HG03097 (cell line): Measurements from ENCODE around the gene DNAJC16.

Experiments used
- ATAC-seq: cut with Tn5 transposase; IDR thresholded peaks from one replicate; pipeline ENCODE4 v1.9.1; 2021; ENCODE audit not compliant: unreplicated experiment, low FRiP score

The DNAJC16 gene

DNA sequence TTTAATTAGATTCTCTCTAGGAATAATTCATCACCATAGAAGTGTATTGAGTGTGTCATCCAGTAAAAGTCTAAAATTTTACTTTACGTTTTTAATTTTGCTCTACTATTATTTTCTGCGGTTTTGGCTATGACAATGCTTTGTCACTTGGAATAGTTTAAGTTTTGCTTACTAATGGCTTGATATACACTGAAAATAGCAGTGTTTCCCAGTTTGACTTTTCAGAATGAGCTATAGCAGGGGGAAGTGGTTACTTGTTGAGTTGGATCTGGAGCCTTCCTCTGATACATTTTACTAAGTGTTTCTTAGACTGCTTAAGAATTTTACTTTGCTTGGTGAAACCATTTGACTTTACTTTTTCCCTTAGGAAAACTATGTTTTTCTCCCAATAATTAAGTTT is 5.0 kb downstream of the DNAJC16 start:
- no peak for ATAC-seq

GRCh38 chr1:15538771-15539170 is 12.1 kb downstream of the DNAJC16 start:
- ATAC-seq = no peak

- no peak for ATAC-seq
These were observed 13.5 kb downstream of the DNAJC16 start for GRCh38 chr1:15540186-15540585.

DNA sequence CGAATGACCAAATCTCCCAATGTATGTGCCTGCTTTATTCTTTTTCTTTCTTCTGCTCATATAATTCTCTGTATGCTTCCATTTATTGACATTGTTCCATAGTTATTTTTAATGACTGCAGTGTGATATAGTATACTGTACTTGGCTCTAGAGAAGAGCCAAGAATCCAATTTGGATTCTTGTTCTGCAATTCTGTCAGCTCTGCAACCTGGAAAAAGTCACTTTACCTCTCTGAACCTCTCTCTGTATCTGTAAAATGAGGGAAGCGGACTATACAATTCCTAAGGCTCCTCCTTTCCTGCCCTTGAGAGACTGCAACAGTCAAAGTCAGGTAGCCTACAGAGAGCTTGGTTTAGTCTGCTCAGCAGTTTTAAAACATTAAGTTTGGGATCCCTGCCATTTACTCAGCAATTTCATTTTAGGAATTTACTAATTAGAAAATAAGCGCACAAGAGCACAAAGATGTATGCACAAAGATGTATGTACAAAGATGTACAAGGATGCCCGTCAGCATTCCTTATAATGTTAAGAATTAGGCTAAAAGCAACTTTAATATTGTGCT is 14.7 kb downstream of the DNAJC16 start:
- ATAC-seq = no peak

- no peak for ATAC-seq
These were observed 16.0 kb downstream of the DNAJC16 start for GRCh38 chr1:15542388-15543250.

DNA sequence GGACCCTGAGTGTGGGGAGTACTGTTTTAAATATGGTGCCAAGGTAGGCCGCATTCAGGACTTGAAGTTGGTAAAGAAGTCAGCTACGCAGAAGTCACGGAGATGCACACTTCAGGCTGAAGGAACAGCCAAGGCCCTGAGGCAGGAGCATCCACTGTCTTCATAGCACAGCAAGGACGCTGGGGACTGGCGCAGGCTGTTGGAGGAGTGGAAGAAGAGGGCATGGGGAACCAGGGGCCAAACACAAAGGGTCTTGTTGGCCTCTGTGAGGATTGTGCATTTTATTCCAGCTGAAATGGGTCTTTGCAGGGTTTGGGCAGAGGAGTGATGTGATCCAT is 16.6 kb downstream of the DNAJC16 start:
- ATAC-seq = no peak

DNA sequence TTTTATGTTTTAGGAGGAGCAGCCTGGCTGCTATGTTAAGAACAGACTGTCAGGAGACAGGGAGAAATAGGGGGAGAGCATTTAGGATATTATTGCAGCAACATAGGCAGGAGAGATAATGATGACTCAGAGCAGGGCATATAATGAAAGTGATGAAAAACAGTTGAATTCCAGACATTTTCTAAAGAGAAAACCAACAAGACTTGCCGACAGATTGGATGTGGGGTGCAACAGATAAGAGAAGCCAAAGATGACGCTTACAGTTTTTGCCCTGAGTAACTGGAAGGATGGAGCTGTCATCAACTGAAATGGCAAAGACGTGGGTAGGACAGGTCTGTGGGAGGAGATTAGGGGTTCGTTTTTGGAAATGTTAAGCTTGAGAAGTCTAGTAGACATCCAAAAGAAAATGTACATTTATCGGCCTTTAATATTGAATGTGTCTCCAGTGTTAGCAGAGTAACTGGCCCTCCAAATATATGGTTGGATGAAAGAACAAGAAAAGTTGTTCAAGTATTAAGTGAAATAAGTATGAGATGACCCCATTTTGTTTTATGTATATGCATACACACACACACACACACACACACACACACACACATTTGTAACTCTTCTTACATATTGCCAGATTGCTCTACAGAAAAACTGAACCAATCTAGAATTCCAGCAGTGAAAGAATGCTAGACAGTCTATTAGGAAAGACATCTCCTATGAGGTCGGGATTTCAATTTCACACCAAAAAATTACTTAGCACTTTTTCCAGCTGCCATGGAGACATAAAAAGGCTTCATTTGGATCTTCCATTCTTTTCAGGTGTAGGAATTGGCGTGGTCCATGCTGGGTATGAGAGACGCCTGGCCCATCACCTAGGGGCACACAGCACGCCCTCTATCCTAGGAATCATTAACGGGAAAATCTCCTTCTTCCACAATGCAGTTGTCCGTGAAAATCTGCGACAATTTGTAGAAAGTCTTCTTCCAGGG is 17.2 kb downstream of the DNAJC16 start:
- no peak for ATAC-seq

DNA sequence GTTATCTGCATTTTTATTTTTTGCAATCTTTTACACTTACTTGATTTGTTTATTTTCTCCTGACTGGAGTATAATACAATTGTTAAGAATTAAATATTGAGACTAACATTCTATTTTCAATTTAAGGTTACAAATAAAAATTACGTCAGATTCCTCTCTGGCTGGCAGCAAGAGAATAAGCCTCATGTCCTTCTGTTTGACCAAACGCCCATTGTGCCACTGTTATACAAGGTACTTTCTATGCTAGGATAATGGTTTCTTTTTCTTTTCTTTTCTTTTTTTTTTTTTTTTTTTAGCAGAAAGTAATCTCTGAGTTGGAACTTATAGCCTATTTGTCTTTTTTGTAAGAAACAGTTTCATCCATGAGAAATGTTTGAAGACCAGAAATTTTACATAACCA is 20.0 kb downstream of the DNAJC16 start:
- ATAC-seq = no peak

DNA sequence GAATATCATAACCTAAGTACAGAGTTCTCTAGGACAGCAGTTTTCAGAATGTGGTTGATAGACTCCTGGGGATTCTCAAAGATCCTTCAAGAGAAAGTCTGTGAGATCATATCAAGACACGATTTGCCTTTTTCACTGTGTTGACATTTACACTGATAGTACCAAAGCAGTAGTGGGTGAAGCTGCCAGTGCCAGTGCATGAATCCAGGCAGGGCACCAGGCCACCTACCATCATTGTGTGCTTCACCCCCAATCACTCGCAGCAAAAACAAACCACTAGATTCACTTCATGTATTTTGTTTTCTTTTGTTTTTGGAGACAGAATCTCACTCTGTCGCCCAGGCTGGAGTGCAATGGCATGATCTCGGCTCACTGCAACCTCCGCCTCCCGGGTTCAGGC is 23.9 kb downstream of the DNAJC16 start:
- ATAC-seq = no peak

- ATAC-seq = no peak
These were observed 30.4 kb downstream of the DNAJC16 start for GRCh38 chr1:15557008-15557407.

DNA sequence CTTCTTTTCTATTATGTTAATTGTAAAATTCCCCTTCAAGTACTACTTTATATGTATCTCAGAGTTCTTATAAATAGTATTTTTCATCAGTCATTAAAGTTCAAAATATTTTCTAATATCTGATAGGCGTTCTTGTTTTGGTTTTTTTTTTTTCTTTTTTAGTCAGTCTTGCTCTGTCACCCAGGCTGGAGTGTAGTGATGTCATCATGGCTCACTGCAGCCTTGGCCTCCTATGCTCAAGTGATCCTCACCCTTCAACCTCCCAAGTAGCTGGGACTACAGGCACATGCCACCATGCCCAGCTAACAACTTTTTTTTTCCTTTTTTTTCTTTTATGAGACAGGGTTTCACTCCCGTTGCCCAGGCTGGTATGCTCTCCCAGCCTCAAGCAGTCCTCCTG is 30.9 kb downstream of the DNAJC16 start:
- ATAC-seq = no peak

GRCh38 chr1:15558516-15558915 is 31.9 kb downstream of the DNAJC16 start:
- ATAC-seq = no peak

GRCh38 chr1:15559189-15559810 is 32.7 kb downstream of the DNAJC16 start:
- no peak for ATAC-seq

- no peak for ATAC-seq
These were observed 41.9 kb downstream of the DNAJC16 start for GRCh38 chr1:15568387-15569073.

- ATAC-seq = no peak
These were observed 44.2 kb downstream of the DNAJC16 start for GRCh38 chr1:15570861-15571260.

- no peak for ATAC-seq
These were observed 44.6 kb downstream of the DNAJC16 start for GRCh38 chr1:15571266-15571665.

- ATAC-seq = no peak
These were observed 46.8 kb downstream of the DNAJC16 start for GRCh38 chr1:15573477-15573876.

DNA sequence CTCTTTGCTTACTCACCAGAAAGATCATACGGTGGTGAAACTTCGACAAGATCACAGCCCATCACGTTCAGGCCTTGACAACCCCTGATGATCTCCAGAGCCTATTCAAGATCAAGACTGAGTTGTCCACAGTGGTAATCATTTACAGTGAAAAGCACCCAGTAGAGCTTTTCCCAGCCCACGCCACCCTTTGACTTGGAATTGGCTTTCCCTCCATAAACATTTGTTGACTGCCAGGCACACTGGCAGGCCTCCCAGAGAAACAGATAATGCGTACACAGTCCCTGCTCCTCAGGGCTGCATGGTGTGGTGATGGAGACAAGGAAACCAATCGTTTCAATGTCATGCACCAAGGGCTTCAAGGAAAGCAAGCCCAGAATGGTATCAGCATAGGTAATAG is 48.1 kb downstream of the DNAJC16 start:
- no peak for ATAC-seq

GRCh38 chr1:15575549-15576150 is 49.0 kb downstream of the DNAJC16 start:
- no peak for ATAC-seq

DNA sequence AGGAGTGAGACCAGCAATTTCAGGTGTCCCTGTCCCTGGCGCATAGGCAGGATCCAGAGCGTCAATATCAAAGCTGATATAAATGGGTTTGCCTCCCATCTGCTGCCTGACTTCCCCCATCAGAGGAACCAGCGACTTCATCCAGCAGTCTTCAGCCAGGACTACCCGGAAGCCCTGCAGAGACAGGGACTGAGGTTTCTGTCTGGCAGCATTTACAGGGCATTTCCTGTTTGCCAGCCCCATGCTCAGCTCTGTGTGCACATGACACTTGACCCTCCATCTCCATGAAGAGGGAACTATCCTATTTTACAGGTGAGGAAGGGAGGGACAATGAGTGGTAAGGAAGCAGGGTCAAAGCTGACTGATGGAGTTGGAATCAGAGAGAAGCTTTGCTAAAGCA is 51.0 kb downstream of the DNAJC16 start:
- no peak for ATAC-seq
